Measurements from ENCODE around the gene C1QTNF12. TPM values are rescaled to one million over a fixed set of nuclear protein-coding genes. Genes with fewer than 3 reads are reported as not detected.
A peak's percentile ranks its signal among the peaks of the same experiment; 100 is the strongest.

C1QTNF12 gene
- total and polyA plus RNA-seq, 12 donors, result 0.42 to 2.3 (median 1.1) TPM; not detected in 1

DNA sequence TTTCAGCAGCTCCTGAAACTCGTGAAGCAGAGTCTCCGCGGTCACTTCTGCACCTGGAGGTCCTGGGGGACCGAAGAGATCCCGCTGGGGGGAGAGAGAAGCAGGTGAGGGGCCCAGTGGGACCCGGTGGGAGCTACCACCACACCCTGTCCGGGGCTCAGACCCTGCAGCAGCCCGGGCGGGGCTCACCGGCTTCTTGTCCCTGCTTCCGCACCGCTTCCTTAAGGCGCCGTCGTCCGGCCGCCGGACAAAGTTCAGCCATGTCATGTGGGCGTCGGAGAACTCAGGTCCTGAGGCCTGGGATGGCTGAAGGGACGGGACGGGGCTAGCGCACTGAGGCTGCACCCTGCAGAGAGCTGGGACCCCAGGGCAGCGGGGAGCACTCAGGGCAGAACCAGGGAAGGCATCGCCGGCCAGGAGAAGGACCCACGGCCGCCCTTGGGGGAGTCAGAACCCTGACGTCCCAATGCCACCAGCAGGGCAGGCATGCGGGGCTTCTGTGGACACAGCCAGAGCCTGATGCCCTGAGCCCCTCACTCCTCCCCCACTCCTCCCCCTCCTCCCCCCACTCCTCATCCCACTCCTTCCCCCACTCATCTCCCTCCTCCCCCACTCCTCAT is 2.2 kb downstream of the C1QTNF12 start:
- 46 to 64% methylated on average over 30 of the region's 30 CpGs for WGBS, 2 donors
- ATAC-seq (peak in 3 of 8 donors; percentile 45 to 53 (median 52)), DNase-seq (peak in 1 of 2 donors; percentile 27)
- Histone ChIP-seq H3K4me3 (peak overlapping the region in 9 of 10 donors; percentile 26 to 47 (median 34)), H3K27ac (no peak overlapping the region), H3K9me3 (no peaks in the 10 kb centered on the region), H3K4me1 (peaks cover 0 to 5% (median 0%) of the 10 kb centered on the region in 9 donors), H3K27me3 (peaks cover 15 to 53% (median 47%) of the 10 kb centered on the region in 7 donors), H3K36me3 (no peaks in the 10 kb centered on the region)
- TF ChIP-seq, protein P1, sequence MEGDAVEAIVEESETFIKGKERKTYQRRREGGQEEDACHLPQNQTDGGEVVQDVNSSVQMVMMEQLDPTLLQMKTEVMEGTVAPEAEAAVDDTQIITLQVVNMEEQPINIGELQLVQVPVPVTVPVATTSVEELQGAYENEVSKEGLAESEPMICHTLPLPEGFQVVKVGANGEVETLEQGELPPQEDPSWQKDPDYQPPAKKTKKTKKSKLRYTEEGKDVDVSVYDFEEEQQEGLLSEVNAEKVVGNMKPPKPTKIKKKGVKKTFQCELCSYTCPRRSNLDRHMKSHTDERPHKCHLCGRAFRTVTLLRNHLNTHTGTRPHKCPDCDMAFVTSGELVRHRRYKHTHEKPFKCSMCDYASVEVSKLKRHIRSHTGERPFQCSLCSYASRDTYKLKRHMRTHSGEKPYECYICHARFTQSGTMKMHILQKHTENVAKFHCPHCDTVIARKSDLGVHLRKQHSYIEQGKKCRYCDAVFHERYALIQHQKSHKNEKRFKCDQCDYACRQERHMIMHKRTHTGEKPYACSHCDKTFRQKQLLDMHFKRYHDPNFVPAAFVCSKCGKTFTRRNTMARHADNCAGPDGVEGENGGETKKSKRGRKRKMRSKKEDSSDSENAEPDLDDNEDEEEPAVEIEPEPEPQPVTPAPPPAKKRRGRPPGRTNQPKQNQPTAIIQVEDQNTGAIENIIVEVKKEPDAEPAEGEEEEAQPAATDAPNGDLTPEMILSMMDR (IDR thresholded peaks at IDR 0.05), result no peak
- intact Hi-C loops (cut with DNase I), result loop anchor here in 2 of 10 donors (10.0 kb wide), 1 partner anchor 120 kb away; no protein-coding TSS in a partner anchor

DNA sequence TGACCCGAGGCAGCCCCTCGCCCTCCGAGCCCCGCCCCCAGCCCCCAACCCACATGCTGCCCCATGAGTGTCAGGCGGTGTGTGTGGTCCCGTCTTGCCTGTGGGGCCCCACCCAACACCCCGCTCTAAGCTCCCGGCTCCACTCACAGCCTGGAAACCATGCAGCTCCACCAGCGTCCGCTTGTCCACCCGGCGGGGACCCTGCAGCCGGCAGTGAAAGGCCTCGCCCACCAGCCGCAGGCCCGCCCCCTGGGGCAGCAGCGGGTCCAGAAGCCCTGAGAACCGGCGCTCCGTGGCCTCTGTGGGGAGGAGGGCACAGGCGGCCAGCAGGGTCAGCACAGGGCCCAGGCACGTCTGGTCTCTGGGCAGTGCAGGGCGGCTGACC is 2.7 kb downstream of the C1QTNF12 start:
- H3K27me3 ChIP-seq, result peaks cover 19 to 58% (median 52%) of the 10 kb centered on the region in 7 donors
- intact Hi-C loops (cut with DNase I), result loop anchor here in 2 of 10 donors (10.0 kb wide), 1 partner anchor 119 kb away; no protein-coding TSS in a partner anchor

DNA sequence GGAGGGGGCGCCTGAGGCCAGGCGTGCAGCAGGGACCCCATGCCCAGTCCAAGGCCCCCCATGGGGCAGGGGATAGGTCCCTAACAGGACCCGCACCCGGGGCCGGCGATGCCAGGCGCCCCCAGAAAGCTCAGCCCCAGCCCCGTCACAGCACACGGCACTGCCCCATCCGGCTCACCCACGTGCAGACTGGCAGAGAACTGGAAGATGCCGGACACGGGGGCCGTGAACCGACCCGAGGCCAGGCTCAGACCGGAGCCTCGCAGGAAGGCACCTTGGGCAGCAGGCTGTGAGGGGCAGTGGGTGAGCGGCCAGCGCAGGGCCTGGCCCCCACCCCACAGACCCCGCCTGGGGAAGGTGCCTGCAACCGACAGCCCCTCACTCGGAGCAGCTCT is 3.3 kb downstream of the C1QTNF12 start:
- WGBS, 2 donors, result 90 to 98% methylated on average over 20 to 23 of the region's 23 CpGs
- DNase-seq, result no peak
- no peaks in the 10 kb centered on the region for H3K9me3 ChIP-seq
- intact Hi-C loops (cut with DNase I), result loop anchor here in 2 of 10 donors (10.0 kb wide), 1 partner anchor 118 kb away; no protein-coding TSS in a partner anchor
- no peaks in the 10 kb centered on the region for H3K36me3 ChIP-seq
- H3K4me1 ChIP-seq, result peaks cover 0 to 6% (median 0%) of the 10 kb centered on the region in 9 donors
- TF ChIP-seq, protein P1 (IDR thresholded peaks at IDR 0.05), result no peak
- peaks cover 19 to 61% (median 58%) of the 10 kb centered on the region in 7 donors for H3K27me3 ChIP-seq
- peak overlapping the region in 3 of 10 donors; percentile 29 to 35 (median 34) for H3K4me3 ChIP-seq
- H3K27ac ChIP-seq, result no peak overlapping the region
- ATAC-seq, result no peak

More for the DNA sequence above, 2.7 kb downstream of the C1QTNF12 start:
- H3K27ac ChIP-seq, result no peak overlapping the region
- peak overlapping the region in 9 of 10 donors; percentile 26 to 47 (median 34) for H3K4me3 ChIP-seq
- 52 to 57% methylated on average over 21 to 23 of the region's 23 CpGs for WGBS, 2 donors
- ATAC-seq (peak in 3 of 8 donors; percentile 3 to 7 (median 7)), DNase-seq (peak in 1 of 2 donors; percentile 15)
- no peaks in the 10 kb centered on the region for H3K36me3 ChIP-seq
- H3K9me3 ChIP-seq, result no peaks in the 10 kb centered on the region
- peaks cover 0 to 5% (median 0%) of the 10 kb centered on the region in 9 donors for H3K4me1 ChIP-seq
- TF ChIP-seq, protein P1 (IDR thresholded peaks at IDR 0.05), result no peak

DNA sequence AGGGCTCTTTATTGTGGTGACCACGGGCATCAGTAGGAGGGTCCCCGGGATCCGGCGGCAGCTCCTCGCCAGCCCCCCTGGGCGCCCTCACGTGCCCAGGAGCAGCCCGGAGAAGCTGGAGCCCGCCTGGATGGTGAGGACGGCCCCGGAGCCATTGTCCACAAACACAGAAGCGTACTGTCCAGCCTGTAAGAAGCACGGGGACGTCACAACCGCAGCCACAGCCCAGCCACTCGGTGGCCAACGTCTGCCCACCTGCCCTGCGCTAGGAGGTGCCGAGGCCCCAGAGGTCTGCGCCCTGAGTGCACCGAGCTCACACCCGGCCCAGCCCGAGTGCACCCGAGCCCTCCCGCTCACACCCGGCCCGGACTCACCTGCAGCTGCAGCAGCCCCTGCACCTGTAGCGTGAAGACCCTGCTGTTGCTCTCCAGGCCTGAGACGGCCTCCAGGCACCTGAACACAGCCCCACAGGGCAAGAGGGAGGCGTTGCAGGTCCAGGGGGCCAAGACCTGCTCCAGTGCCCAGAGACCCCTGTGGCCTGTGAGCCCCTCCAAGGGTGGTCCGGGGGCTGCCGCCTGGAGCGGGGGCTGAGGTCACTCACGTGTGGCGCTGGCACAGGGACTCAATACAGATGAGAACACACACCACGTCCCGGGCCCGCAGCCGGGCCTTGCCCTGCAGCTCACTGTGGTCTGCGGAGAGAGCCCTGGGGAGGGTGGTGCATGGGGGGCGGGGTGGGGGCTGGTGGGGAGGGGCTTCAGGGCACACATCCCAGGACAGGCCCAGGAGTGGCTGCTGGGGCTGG is 3.9 kb downstream of the C1QTNF12 start:
- Histone ChIP-seq H3K27me3 (peaks cover 19 to 65% (median 61%) of the 10 kb centered on the region in 7 donors), H3K4me3 (no peak overlapping the region), H3K36me3 (no peaks in the 10 kb centered on the region), H3K27ac (no peak overlapping the region), H3K9me3 (no peaks in the 10 kb centered on the region), H3K4me1 (peaks cover 0 to 11% (median under 1%) of the 10 kb centered on the region in 9 donors)
- intact Hi-C loops (cut with DNase I), result loop anchor here in 2 of 10 donors (10.0 kb wide), 1 partner anchor 118 kb away; no protein-coding TSS in a partner anchor
- DNase-seq (peak in 1 of 2 donors; percentile 14), ATAC-seq (no peak)
- WGBS, 2 donors, result 90 to 91% methylated on average over 40 to 41 of the region's 41 CpGs
- TF ChIP-seq, protein P1 (IDR thresholded peaks at IDR 0.05), result no peak
